Activated naive CD4-positive, alpha-beta T cell (primary cell): ENCODE measurements around the gene CNKSR1.
A peak's percentile ranks its signal among the peaks of the same experiment; 100 is the strongest.

Experiments used
- DNase-seq, 4 experiments: peaks; one replicate each; lab custom pipeline; 2025; lab: John Stamatoyannopoulos, UW

Gene CNKSR1, protein sequence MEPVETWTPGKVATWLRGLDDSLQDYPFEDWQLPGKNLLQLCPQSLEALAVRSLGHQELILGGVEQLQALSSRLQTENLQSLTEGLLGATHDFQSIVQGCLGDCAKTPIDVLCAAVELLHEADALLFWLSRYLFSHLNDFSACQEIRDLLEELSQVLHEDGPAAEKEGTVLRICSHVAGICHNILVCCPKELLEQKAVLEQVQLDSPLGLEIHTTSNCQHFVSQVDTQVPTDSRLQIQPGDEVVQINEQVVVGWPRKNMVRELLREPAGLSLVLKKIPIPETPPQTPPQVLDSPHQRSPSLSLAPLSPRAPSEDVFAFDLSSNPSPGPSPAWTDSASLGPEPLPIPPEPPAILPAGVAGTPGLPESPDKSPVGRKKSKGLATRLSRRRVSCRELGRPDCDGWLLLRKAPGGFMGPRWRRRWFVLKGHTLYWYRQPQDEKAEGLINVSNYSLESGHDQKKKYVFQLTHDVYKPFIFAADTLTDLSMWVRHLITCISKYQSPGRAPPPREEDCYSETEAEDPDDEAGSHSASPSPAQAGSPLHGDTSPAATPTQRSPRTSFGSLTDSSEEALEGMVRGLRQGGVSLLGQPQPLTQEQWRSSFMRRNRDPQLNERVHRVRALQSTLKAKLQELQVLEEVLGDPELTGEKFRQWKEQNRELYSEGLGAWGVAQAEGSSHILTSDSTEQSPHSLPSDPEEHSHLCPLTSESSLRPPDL

GRCh38 chr1:26177182-26177684 lies at the start of gene CNKSR1:
Gene CNKSR1 (plus strand): TSS chr1:26177491. CDS start chr1:26177548, 57 bp downstream.
- DNase-seq = no peak

DNA sequence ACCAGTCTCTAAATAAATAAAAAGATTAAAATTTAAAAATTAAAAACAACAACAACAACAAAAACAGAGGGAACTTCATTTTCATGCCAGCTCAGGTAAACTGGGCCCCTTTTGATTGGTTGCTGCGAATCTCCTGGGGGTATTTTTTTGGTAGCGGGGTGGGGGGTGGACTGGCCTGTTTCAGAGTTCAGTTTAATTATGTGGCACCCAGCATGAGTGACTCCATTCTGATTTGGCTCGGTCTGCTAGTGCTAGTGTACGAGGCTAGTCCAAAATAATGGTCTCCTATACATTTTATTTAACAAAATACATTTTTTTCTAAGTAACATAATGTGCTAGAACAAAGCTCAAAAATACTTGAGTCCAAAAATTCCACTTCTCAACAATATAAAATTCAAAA lies 47.5 kb upstream of the CNKSR1 start:
- no peak for DNase-seq

DNA sequence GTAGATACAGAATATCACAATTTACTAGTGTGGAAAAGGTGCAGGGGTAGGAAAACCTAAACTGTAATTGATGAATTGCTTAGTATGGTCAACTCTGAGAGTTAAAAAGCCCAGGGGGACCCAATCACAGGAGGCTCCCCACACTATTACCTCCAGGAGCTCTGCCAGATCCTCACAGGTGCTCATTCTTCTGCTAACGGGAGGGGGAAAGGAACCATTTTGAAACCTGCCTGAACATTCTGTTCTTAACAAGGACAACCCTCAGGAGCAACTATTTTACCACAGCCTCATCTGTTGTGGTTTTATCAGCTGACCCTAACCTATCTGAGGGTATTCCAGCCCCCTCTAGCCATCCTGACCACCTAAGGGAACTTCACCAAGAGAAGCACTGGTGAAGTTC lies 46.6 kb upstream of the CNKSR1 start:
- DNase-seq = no peak

- DNase-seq = no peak
Observed at GRCh38 chr1:26132128-26132833, 45.0 kb upstream of the CNKSR1 start.

GRCh38 chr1:26132834-26133167 lies 44.5 kb upstream of the CNKSR1 start:
- no peak for DNase-seq

GRCh38 chr1:26134466-26134865 lies 42.8 kb upstream of the CNKSR1 start:
- no peak for DNase-seq

GRCh38 chr1:26138974-26139558 lies 38.2 kb upstream of the CNKSR1 start:
- DNase-seq = no peak

- DNase-seq = no peak
Observed at GRCh38 chr1:26142159-26142558, 35.1 kb upstream of the CNKSR1 start.

GRCh38 chr1:26145041-26145959 lies 32.0 kb upstream of the CNKSR1 start:
- DNase-seq = peak in 3 of 4 experiments; percentile 41 to 65 (median 42)

GRCh38 chr1:26145960-26146294 lies 31.4 kb upstream of the CNKSR1 start:
- no peak for DNase-seq

DNA sequence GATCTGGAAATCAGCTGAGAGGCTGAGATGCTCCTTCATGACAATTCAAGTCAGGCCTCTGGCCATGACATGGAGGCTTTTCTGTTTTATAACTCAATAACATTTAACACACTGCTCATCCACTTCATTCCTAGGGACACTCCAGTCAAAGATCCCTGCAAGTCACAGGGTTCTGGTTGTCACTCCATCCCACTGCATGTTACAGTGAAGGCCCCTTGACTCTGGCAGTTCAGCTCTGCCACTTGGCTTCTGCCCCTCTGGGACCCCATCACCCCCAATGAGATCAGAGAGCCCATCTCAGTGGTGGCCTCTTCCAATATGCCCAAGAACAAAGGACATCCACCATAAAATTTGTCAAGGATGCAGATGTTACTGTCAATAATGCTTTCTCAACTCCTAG lies 28.4 kb upstream of the CNKSR1 start:
- DNase-seq = no peak

DNA sequence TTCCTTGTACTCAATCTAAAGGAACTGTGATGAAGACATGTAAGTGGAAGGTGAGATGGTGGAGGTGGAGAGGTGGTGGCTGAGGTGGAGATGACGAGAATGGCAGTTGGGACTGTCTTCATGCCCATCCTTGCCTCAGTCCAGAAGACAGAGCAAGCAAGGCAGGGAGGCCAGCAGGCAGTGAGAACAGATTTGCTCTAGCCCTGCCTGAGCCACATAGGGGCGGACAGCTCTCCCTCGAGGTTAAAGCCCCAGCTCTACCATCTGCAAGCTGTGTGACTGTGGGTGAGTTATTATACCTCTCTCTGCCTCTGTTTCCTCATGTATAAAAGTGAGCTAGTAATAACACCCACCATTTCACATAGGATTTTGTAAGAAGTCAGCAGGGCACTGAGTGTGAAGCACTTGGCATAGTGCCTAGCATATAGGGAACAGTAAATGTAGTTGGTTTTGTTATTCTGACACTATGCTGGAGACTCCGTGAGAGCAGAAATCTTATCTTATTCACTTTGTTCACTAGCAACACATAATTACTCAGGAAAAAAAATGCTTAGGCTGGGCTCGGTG lies 23.2 kb upstream of the CNKSR1 start:
- no peak for DNase-seq

DNA sequence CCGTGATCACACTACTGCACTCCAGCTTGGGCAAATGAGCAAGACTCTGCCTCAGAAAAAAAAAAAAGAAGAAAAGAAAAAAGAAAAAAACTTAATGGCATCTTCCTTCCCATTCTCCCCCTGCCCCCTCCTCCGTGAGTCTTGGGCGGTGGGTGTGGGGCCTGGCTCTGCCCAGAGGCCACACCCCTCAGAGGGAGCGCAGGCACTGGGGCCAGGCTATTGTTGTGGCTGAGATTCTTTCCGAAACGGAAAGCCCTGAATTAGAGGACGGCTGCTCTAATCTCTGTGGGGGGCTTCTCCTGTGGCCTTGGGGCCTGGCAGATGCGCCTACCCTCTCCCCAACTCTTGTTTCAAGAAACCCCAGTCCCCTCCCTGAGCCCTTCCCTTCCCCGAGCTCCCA lies 22.5 kb upstream of the CNKSR1 start:
- no peak for DNase-seq

DNA sequence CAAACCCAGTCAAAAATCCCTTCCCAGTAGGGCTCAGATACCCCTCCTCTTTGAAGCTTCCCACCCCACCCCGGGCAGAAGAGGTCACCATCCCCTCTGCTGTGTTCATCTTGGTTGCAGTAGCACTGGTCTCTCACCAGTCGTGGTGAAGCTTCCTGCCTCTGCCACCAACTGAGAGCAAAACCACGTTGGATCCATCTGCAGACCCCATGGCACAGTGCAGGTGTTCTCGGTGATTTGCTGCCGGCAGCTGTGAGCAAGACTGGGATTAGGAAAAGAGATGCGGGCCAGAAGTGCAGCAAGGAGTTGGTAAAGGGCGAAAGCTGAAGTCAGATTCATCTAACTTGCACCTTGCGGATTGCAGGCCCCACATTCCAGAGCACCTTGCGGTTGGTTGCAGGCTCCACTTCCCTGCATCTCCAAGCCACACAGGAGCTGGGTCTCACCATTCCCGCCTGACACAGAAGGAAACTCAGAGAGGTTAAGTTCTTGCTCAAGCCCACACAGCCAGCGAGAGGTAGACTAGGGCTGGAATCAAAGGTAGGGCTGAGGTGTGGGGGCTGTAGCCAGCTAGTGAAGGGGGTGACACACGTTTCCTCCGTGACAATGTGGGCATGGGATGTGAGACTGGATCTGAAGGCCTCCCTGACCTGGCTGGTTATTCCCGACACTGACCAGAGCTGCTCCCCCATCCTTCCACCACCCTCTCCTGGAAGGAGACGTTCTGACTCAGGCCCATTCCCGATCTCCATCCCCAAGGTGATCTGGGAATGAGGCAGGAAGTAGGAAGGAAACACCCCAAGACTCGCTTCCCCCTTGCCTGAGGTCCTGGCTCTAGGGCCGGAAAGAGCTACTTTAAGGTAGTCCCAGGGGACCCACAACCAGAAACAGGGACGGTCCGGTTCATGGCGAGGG lies 21.7 kb upstream of the CNKSR1 start:
- DNase-seq = no peak

DNA sequence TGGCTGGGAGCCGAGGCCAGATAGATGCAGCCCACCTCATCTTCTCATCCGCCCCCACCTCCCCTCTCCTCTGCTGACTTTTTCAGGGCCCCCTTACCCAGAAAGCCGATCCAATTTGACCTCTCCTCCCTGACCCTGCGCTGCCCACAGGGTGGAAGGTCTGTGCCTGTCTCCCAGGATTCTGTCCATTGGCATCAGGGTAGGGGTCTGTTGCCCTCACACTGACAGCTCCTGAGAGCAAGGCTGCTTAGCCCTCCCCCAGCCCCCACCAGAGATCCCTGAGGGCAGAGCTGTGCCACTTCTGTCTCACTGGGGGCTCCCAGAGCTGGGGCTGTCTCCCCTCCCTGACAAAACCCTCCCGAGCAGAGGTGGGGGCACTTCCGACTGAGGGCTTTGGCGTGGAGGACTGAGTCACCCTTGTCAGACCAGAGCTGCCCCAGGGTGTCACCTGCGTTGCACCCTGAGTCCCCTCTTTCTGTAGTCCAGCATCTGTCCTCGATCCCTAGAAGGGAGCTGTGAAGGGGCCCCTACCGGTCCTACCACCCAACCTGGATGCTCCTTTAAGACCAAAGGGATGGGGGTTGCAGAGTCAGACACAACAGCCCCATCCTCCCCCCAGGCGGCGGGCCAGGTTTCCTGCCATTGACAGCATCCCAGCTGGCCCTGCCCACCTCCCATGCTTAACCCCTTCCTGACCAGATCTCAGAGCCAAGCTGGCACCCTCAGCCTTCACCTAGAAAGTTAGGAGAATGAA lies 20.8 kb upstream of the CNKSR1 start:
- peak in 1 of 4 experiments; percentile 11 for DNase-seq

DNA sequence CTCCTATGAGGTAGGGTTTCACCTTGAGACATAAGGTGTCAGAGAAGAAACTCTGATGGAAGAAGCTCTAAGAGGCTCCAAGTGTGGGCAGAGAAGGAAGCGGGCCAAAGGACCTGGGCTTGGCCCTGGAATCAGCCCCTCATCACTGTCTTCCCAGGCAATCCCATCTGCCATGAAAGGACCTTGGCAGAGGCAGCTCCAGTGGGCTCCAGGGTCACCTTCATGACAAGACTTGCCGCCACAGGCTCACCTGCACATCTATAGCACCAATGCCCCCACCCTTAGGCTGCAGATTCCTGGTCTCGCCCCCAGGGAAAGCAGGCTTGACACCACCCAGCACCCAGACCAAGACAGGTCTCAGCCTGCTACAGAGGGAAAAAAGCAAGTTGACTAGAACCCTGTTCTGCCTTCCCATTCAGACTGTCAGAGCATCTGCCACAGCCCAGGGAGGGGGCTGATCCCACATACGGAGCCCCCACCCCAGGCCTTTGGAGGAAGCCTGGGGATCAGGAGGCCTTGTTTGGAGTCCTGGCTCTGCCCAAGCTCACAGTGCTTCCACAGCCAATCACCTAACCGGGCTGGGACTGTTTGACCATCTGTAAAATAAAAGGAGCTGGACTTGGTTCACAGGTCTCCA lies 18.9 kb upstream of the CNKSR1 start:
- DNase-seq = no peak

GRCh38 chr1:26158908-26159742 lies 18.2 kb upstream of the CNKSR1 start, which contains the start of gene FAM110D:
Gene FAM110D (plus strand): TSS chr1:26159079. CDS start chr1:26161292, 2,213 bp downstream.
- DNase-seq = no peak

DNA sequence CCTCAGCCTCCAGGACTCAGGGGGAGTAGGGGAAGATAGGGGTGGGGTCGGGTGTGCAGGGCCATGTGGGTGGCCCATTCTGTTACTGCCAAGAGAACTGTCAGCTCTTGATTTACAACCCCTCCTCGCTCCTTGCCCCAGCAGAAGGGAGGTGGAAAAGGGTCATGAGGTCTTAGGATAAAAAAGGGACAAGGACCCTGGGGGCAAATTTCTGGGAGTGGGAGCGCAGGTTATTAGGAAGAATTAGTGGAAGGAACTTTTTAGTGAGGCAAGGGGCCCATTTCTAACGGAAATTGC lies 17.6 kb upstream of the CNKSR1 start:
- no peak for DNase-seq
